Stimulated activated CD8-positive, alpha-beta memory T cell treated with anti-CD3 and anti-CD28 coated beads, Interleukin-2, amount 100 ng/mL, for 48 hours (primary cell): ENCODE measurements around the gene NEURL2.
"Not testable (repeated sequence)": the region's sequence is repeated elsewhere in the genome, so short reads cannot be mapped to it uniquely, and the experiment has no call there.

ENCODE experiments used
- DNase-seq, 2 donors: peaks; one replicate each; pipeline ENCODE4 v3.0.0-alpha.2; 2020; ENCODE audit warnings: low read depth in 2 of 2

NEURL2 gene

DNA sequence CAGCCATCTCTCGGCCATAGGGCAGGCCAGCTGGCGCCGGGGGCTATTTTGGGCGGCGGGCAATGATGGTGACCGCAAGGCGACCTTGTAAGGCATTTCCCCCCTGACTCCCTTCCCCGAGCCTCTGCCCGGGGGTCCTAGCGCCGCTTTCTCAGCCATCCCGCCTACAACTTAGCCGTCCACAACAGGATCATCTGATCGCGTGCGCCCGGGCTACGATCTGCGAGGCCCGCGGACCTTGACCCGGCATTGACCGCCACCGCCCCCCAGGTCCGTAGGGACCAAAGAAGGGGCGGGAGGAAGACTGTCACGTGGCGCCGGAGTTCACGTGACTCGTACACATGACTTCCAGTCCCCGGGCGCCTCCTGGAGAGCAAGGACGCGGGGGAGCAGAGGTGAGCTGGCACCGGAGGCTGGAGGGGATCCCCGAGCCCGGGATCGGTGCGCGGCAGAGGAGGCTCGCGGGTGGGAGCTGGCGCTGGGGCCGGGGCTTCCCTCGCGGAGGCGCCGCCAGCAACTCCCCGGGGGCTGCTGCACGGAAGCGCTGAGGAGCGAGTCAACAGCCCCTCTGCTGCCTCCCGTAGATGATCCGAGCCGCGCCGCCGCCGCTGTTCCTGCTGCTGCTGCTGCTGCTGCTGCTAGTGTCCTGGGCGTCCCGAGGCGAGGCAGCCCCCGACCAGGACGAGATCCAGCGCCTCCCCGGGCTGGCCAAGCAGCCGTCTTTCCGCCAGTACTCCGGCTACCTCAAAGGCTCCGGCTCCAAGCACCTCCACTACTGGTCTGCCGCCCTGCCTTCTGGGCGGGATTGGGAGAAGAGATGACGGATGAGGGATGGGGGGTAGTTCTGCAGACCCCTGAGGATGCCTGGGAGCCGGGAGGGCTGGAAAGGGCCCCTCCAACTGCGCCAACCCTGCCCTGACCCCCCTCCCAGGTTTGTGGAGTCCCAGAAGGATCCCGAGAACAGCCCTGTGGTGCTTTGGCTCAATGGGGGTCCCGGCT is at the start of gene NEURL2, which contains the start of gene CTSA:
TSS of gene NEURL2 (minus strand) at position 224 of the 999 bp plus-strand sequence. CDS start at position 7, 217 bp downstream.
TSS of gene CTSA (plus strand) at position 351 of the 999 bp plus-strand sequence. CDS start at position 585, 234 bp downstream.
- DNase-seq: peak; percentile 74 to 81

DNA sequence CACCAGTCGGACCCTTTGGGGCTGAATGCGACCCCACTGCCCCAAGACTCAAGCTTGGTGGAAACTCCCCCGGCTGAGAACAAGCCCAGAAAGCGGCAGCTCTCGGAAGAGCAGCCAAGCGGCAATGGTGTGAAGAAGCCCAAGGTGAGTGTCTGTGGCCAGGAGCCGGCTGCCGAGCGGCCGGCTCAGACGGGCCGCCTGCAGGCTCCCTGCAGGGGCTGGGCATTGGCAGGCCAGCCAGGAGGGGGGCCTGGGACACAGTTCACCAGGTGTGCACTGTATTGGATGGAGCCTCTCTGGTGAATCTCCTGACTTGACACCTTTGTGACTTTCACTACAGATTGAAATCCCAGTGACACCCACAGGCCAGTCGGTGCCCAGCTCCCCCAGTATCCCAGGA is 49.5 kb upstream of the NEURL2 start:
- DNase-seq: no peak

DNA sequence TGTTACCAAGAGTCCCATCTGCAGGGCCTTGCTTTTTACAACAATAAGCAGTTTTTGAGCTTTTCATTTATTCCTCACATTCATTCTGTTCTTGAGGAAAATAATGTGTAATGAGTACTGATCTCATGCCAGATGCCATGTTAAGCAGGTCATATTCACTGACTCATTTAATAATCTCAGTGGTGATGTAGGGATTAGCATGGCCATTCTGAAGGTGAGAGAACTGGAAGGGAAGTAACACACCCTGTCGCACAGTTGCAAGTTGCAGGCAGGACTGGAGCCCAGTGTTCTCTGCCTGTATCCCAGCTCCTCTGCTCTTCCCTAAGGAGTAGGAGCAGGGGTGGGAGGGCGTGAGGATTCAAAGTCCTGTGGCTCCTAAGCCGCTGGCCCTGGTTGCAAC is 49.0 kb upstream of the NEURL2 start:
- no peak for DNase-seq

DNA sequence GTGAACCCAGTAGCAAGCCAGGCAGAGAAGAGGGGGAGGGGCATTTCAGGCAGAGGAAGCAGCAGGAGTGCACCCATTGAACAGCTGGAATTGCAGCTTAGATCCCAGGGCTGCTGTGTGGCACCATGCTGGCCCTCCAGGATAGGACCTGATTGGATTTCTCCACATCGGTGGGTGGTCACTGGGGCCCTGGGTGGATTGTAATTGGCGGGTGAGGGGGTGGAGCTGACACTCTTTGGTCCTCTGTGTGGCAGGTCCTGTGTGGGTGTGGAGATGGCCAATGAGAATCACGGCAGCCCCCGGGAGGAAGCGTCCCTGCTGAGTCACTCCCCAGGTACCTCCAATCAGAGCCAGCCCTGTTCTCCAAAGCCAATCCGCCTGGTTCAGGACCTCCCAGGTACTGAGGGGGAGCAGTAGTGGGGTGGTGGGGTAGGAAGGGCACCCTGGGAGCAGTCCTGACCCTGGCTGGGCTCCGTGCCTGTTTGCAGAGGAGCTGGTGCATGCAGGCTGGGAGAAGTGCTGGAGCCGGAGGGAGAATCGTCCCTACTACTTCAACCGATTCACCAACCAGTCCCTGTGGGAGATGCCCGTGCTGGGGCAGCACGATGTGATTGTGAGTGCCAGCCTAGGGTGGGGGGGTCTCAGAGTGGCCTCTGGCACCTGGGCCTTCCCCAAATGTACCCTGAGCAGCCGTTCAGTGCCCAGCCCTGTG is 47.9 kb upstream of the NEURL2 start:
- no peak for DNase-seq

- DNase-seq: no peak
Observed at GRCh38 chr20:45937765-45938164, 46.8 kb upstream of the NEURL2 start.

- DNase-seq: no peak
Observed at GRCh38 chr20:45935416-45936046, 44.5 kb upstream of the NEURL2 start.

DNA sequence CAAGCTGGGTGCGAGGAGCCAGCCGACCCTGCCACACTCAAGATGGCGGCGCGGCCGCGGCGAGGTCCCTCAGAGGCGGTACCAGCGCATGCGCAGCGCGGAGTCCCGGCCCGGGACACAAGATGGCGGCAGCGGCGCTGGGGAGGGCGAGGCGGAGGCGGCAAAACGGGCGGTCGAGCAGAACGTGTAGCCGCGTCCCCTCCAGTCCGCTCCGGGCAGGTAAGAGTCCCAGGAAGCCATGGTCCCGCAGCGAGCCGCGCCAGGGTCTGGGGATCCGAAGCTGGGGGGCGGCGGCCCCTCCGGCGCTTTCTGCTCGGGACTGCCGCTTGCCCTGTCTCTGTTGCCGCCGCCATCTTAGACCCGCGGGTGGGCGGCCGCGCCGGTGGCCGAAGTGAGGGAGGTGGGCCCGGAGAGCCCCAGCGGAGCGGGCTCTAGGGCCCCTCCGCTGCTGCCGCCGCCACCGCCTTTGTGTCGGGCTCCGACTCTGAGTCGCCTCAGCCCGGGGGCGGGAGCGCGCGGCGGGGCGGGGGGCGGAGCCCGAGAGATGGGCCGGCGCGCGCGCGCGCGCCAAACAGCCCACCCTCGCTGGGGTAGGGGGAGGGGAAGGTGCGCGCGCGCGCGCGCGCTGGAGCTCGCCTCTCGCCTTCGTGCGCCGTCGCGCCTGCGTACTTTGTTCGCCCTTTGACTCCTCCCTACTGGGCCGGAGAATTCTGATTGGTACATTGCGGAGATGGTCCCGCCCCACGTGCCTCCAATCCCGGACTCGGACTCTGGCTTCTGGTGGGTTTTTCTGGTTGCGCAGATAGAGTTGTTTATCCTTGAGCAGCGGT is 43.8 kb upstream of the NEURL2 start, which contains the start of gene PCIF1:
TSS of gene PCIF1 (plus strand) at position 98 of the 830 bp plus-strand sequence. CDS start 4,317 bp downstream, outside the sequence.
- peak; percentile 96 to 97 for DNase-seq

- DNase-seq: peak in 1 of 2 donors; percentile 50
Observed at GRCh38 chr20:45934046-45934585, 43.1 kb upstream of the NEURL2 start.

DNA sequence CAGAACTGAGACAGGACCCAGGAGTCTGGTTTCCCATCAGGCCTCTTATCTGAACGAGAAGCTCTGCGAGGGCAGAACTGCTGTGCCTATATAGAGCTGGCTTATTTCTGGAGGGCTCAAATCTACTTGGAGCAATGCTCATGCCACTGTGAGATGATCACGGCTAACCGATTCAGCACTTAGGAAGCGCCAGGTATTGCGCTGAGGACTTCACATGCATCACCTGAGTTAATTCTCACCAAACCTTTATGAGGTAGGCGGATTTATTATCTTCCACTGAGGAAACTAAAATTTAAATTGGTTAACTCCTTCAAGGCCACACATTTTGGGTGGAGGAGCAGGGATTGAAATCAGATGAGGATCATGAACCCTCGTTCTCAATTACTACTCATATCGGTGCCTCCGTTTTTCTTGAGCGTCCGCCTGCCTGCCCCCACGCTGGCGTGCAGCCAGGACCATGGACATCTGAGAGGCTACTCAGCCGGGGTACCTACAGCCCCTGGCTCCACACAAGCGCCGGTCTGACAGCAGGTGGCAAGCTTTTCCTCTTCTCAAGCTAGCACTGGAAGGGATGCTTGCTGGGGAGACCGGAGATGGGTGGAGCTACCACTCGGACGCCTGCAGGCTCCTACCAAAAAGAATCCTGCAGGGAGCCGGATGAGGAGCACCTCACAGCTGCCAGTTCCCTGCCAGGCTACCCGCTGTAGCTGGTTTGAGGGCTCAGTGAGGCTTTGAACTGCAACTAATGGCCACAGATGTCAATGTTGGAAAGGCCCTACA is 42.4 kb upstream of the NEURL2 start:
- DNase-seq: peak; percentile 36 to 43

DNA sequence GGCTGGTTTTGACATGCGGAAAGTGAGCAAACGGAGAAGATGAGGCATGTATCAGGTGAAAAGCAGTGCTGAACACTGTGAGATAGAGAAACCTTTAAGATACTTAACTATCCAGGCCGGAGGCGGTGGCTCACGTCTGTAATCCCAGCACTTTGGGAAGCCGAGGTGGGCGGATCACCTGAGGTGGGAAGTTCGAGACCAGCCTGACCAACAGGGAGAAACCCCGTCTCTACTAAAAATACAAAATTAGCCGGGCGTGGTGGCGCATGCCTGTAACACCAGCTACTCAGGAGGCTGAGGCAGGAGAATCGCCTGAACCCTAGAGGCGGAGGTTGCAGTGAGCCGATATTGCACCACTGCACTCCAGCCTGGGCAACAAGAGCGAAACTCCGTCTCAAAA is 40.7 kb upstream of the NEURL2 start:
- not testable (repeated sequence) for DNase-seq

DNA sequence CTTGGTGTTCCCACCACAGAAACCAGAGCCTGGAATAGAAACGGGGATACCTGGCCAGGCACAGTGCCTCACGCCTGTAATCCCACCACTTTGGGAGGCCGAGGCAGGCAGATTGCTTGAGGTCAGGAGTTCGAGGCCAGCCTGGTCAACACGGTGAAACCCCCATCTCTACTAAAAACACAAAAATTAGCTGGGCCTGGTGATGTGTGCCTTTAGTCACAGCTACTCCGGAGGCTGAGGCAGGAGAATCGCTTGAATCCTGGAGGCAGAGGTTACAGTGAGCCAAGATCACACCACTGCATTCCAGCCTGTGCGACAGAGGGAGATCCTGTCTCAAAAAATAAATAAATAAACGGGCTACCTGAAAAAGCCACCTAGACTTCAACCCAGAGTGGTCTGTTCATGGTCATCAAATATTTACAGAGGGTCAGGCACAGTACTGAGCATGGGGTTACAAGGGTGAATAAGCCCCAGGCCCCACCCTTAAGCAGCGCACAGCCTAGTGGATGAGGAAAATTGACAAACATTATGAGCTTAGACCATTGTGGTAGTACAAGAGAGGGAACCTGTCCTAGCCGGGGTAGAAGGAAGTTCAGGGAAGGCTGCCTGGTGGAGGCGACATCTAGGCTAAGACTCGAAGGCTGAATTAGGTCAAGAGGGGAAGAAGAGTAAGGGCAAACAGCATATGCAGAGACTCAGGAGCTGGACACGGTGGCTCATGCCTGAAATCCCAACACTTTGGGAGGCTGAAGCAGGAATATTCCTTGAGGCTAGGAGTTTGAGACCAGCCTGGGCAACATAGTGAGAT is 36.3 kb upstream of the NEURL2 start:
- no peak for DNase-seq

DNA sequence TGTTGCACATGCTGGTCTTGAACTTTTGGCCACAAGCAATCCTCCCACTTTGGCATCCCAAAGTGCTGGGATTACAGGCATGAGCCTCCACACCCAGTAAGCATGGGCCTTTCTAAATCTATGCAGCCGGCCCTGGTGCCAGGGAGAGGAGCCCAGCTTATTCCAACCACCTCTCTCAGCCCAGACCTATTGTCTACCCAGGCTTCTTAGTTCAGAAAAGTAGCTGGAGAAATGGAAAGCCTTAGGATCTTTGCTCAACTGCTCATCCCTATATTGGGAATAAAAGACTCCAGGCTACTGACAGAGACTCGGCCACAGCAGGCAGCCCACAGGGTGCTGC is 35.7 kb upstream of the NEURL2 start:
- DNase-seq: no peak

GRCh38 chr20:45925821-45926506 is 35.0 kb upstream of the NEURL2 start:
- no peak for DNase-seq

DNA sequence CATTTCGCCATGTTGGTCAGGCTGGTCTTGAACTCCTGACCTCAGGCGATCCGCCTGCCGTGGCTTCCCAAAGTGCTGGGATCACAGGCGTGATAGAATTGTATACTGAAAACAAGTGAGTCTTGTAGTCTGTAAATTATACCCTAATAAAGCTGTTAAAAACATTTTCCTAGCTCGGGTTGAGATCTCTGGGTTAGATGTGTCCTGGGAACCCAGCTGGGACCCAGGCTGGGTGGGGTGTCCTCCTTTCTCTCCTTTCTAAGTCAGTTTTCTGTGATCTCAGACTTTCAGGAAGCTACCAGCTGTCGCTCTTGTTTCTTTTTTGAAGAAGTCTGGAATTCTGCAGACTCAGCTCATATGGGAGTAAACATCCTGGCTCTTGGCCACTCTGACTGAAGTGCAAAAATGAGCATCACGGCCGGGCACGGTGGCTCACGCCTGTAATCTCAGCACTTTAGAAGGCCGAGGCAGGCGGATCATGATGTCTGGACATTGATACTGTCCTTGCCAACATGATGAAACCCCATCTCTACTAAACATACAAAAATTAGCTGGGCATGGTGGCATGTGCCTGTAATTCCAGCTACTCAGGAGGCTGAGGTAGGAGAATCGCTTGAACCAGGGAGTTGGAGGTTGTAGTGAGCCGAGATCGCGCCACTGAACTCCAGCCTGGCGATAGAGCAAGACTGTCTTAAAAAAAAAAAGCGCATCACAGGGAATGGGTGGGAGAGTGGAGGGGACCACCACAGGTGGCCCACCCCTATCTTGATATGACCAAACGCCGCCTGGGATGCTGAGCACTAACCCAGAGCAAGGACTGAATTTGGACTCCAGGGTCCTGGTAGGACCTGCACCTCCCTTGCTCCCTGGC is 33.6 kb upstream of the NEURL2 start:
- DNase-seq: no peak

DNA sequence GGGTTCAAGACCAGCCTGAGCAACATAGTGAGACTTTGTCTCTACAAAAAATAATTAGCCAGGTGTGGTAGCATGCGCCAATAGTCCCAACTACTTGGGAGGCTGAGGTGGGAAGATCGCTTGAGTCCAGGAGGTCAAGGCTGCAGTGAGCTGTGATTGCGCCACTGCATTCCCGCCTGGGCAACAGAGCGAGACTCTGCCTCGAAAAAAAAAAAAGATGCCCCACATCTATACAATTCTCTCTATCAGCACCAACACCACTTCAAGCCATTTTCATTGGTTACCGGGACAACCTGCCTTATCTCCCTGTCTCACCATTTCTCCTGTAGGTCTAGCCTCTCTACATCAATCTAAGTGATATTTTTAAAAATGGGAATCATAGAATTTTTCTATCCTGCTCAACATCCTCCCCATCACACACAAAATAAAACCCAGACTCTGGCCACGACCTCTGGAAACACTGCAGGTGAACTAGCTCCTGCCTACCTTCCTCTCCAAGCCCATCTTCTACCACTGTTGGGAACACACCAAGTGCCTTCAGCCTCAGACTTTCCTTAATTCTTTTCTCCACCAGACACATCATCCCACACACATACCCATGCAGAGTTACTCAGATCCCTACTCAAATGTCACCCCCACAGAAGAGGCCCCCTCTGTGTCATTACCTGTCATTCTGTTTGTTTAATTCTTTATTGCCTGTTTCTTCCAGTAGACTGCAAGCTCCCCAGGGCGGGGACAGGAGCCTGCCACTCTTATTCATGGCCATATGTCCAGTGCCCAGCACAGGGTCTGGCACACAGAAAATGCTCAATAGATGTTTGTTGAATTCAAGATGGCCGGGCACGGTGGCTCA is 30.6 kb upstream of the NEURL2 start:
- DNase-seq: no peak

DNA sequence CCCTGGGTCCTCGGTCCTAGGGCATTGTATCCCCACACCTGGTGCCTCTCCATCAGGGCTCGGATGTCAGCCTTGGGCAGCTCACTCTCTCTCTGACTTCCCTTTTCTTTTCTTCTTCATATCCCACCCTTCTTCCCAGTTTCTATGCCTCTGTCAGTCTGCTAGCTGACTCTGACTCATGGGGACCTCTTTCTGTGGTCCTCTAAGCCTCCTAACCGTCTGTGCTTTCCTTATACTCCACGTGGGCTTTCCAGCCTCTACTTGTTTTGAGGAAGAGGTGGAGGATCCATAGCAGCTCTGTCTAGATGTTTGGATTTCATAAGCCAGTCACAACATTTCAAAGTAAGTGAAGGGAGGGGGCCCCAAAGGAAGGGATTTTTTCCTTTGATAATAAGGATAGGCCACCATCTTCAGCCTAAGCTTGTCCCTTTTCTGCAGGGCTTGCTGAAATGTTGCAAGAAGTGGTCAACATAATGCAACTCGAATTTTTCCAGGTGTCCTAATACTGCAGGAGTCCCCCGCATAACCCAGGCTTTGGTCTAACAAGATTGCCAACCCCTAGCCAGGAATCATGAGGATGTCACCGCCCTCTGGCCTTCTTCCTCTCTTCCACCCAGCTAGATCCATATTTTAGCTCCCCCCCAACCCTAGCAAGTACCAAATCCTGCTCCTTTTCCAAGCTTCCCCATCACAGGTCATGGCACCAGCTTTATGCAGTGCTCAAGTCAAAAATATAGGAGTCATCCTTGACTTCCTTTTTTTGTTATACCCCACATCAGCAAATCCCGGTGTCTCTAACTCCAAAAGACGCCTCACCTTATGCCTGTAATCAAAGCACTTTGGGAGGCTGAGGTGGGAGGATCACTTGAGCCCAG is 29.7 kb upstream of the NEURL2 start:
- no peak for DNase-seq
